ENCODE data around the gene SEC23A. TPM values are rescaled to one million over a fixed set of nuclear protein-coding genes. Genes with fewer than 3 reads are reported as not detected.

The SEC23A gene
- total and polyA plus RNA-seq, 2 donors (not counting 3 experiments of a cell fraction or from before 2014, with no cell fraction given) = 78.3 to 155 TPM

- no peaks in the 10 kb centered on the region for H3K27me3 ChIP-seq (ENCODE audit: control insufficient read depth in 2 of 2, insufficient read depth in 2 of 2, low read length in 2 of 2)
- dilution Hi-C loops (cut with MboI; ENCODE audit: extremely low pct_ligation_motif_present, low sequenced_read_pairs) (no loop called here), intact Hi-C loops (cut with micrococcal nuclease) (loop anchor here (5.0 kb wide), 3 partner anchors 74 to 1029 kb away; partner anchors contain the start of gene SSTR1)
- POLR2A ChIA-PET = no interaction called here
- no peaks in the 10 kb centered on the region for H3K79me2 ChIP-seq (ENCODE audit: control insufficient read depth, insufficient read depth, low read length)
- H3K4me1 ChIP-seq (ENCODE audit: control insufficient read depth, extremely low read depth, insufficient read depth, low read length) = no peaks in the 10 kb centered on the region
- no peaks in the 10 kb centered on the region for H3K9me3 ChIP-seq (replicated peaks; ENCODE audit: control insufficient read depth, insufficient read depth, low read length)
- TF ChIP-seq POLR2A (IDR thresholded peaks at IDR 0.05; ENCODE audit: low read depth, low read length) (no peak), FOS (IDR thresholded peaks at IDR 0.05; ENCODE audit: borderline replicate concordance, insufficient read depth, low read length) (no peak), EZH2 (IDR thresholded peaks at IDR 0.05; ENCODE audit: borderline replicate concordance, low read depth, low read length, severe bottlenecking) (no peak), GATA2 (IDR thresholded peaks at IDR 0.05; ENCODE audit: insufficient read depth, insufficient read length, low read depth, low read length) (no peak), MAX (IDR thresholded peaks at IDR 0.05; ENCODE audit: insufficient read depth, insufficient read length) (no peak)
- H3K4me3 ChIP-seq (replicated peaks in 1 of 3; ENCODE audit: insufficient read depth in 1 of 3, low read depth in 1 of 3, low read length in 3 of 3) = no peak overlapping the region
- no peaks in the 10 kb centered on the region for H3K36me3 ChIP-seq (ENCODE audit: control insufficient read depth in 2 of 2, extremely low read depth in 1 of 2, insufficient read depth in 2 of 2, low read length in 2 of 2)
- CTCF ChIA-PET = interaction anchor here (0.6 to 5.3 kb wide), 16 partner anchors 9 to 1114 kb away, joined by 3 to 167 read pairs (median 16); partner anchors contain the start of gene CLEC14A
- DNase-seq (ENCODE audit: low read depth, low spot score) (no peak), FAIRE-seq (no peak)
- no peak overlapping the region for H3K9ac ChIP-seq (replicated peaks; ENCODE audit: extremely low read depth, insufficient read depth, low read length)
- no peak overlapping the region for H2AFZ ChIP-seq (ENCODE audit: low read depth, low read length)
- no peaks in the 10 kb centered on the region for H4K20me1 ChIP-seq (replicated peaks; ENCODE audit: control insufficient read depth, extremely low read depth, insufficient read depth, low read length)
- H3K27ac ChIP-seq (ENCODE audit: insufficient read depth, low read depth, low read length) = no peak overlapping the region
- no peak overlapping the region for H3K4me2 ChIP-seq (ENCODE audit: insufficient read depth, low read length)
- H3K9me1 ChIP-seq (replicated peaks; ENCODE audit: control insufficient read depth, extremely low read depth, insufficient read depth, low read length) = no peaks in the 10 kb centered on the region
- BruUV-seq (replicated peaks) = no TSS peak
Measured at GRCh38 chr14:39016733-39017095, 86.3 kb downstream of the SEC23A start.

- Histone ChIP-seq H3K4me3 (replicated peaks in 1 of 3; ENCODE audit: insufficient read depth in 1 of 3, low read depth in 1 of 3, low read length in 3 of 3) (no peak overlapping the region), H3K9me1 (replicated peaks; ENCODE audit: control insufficient read depth, extremely low read depth, insufficient read depth, low read length) (no peaks in the 10 kb centered on the region), H2AFZ (ENCODE audit: low read depth, low read length) (no peak overlapping the region), H3K4me2 (ENCODE audit: insufficient read depth, low read length) (no peak overlapping the region), H3K36me3 (ENCODE audit: control insufficient read depth in 2 of 2, extremely low read depth in 1 of 2, insufficient read depth in 2 of 2, low read length in 2 of 2) (no peaks in the 10 kb centered on the region), H3K27me3 (ENCODE audit: control insufficient read depth in 2 of 2, insufficient read depth in 2 of 2, low read length in 2 of 2) (no peaks in the 10 kb centered on the region), H3K27ac (ENCODE audit: insufficient read depth, low read depth, low read length) (no peak overlapping the region), H3K79me2 (ENCODE audit: control insufficient read depth, insufficient read depth, low read length) (no peaks in the 10 kb centered on the region), H3K9ac (replicated peaks; ENCODE audit: extremely low read depth, insufficient read depth, low read length) (no peak overlapping the region), H3K4me1 (ENCODE audit: control insufficient read depth, extremely low read depth, insufficient read depth, low read length) (no peaks in the 10 kb centered on the region), H4K20me1 (replicated peaks; ENCODE audit: control insufficient read depth, extremely low read depth, insufficient read depth, low read length) (no peaks in the 10 kb centered on the region), H3K9me3 (replicated peaks; ENCODE audit: control insufficient read depth, insufficient read depth, low read length) (no peaks in the 10 kb centered on the region)
- DNase-seq (ENCODE audit: low read depth, low spot score) = no peak
- dilution Hi-C loops (cut with MboI; ENCODE audit: extremely low pct_ligation_motif_present, low sequenced_read_pairs) (no loop called here), intact Hi-C loops (cut with micrococcal nuclease) (loop anchor here (1.0 to 5.0 kb wide), 9 partner anchors 24 to 1113 kb away; partner anchors contain the start of genes CLEC14A and SSTR1)
- TF ChIP-seq GATA2 (IDR thresholded peaks at IDR 0.05; ENCODE audit: insufficient read depth, insufficient read length, low read depth, low read length) (no peak), MYC (IDR thresholded peaks at IDR 0.05; ENCODE audit: low read depth, low read length) (no peak), CTCF (IDR thresholded peaks at IDR 0.05; ENCODE audit: extremely low read depth in 1 of 2, insufficient read depth in 1 of 2, low read depth in 1 of 2, low read length in 2 of 2) (no peak), FOS (IDR thresholded peaks at IDR 0.05; ENCODE audit: borderline replicate concordance, insufficient read depth, low read length) (no peak), MAX (IDR thresholded peaks at IDR 0.05; ENCODE audit: insufficient read depth, insufficient read length) (no peak), POLR2A (IDR thresholded peaks at IDR 0.05; ENCODE audit: low read depth, low read length) (no peak), EZH2 (IDR thresholded peaks at IDR 0.05; ENCODE audit: borderline replicate concordance, low read depth, low read length, severe bottlenecking) (no peak)
- ChIA-PET POLR2A (no interaction called here), CTCF (interaction anchor here (0.7 to 5.3 kb wide), 57 partner anchors 8 to 1117 kb away, joined by 3 to 167 read pairs (median 5); partner anchors contain the start of genes CLEC14A and SSTR1)
- no peak for FAIRE-seq
- no TSS peak for BruUV-seq (replicated peaks)
Measured at GRCh38 chr14:39015964-39016577, 87.0 kb downstream of the SEC23A start.
